ENCODE data around the gene FBXL16. TPM values are rescaled to one million over a fixed set of nuclear protein-coding genes. Genes with fewer than 3 reads are reported as not detected.

The FBXL16 gene
- polyA plus RNA-seq, 1 experiment, result 0.11 TPM

GRCh38 chr16:728890-729744 lies 23.5 kb upstream of the FBXL16 start:
- H3K27ac ChIP-seq (ENCODE audit: low read depth, low read length), result no peak overlapping the region
- no peaks in the 10 kb centered on the region for H3K27me3 ChIP-seq (ENCODE audit: control insufficient read depth, insufficient read depth, low read length)
- no peaks in the 10 kb centered on the region; the same call in 1 of the 2 replicates for H3K9me3 ChIP-seq (ENCODE audit: control insufficient read depth, insufficient read depth, low read length)
- peak overlapping the region; percentile 73 for H3K4me3 ChIP-seq (ENCODE audit: low read depth, low read length)
- ChIA-PET POLR2A (interaction anchor here (1.8 kb wide), 1 partner anchor 9 kb away, joined by 5 read pairs; the partner anchor contains the start of gene ANTKMT), CTCF (interaction anchor here (1.5 kb wide), 1 partner anchor 12 kb away, joined by 4 read pairs; the partner anchor contains the start of gene CIAO3)
- TF ChIP-seq CTCF (IDR thresholded peaks at IDR 0.05; ENCODE audit: low read depth, low read length), result no peak
- no peak for DNase-seq (ENCODE audit: low read depth, low spot score)

- ChIA-PET CTCF (interaction anchor here (1.0 to 1.5 kb wide), 2 partner anchors 13 to 16 kb away, joined by 4 to 5 read pairs; partner anchors contain the start of gene CIAO3), POLR2A (interaction anchor here (0.6 to 0.8 kb wide), 2 partner anchors 44 to 74 kb away, joined by 3 read pairs; partner anchors contain the start of gene JMJD8)
- H3K4me3 ChIP-seq (ENCODE audit: low read depth, low read length), result peak overlapping the region; percentile 73
- no peak for TF ChIP-seq CTCF (IDR thresholded peaks at IDR 0.05; ENCODE audit: low read depth, low read length)
- H3K27ac ChIP-seq (ENCODE audit: low read depth, low read length), result no peak overlapping the region
- DNase-seq (ENCODE audit: low read depth, low spot score), result no peak
- no peaks in the 10 kb centered on the region for H3K27me3 ChIP-seq (ENCODE audit: control insufficient read depth, insufficient read depth, low read length)
- H3K9me3 ChIP-seq (ENCODE audit: control insufficient read depth, insufficient read depth, low read length), result no peaks in the 10 kb centered on the region; the same call in 1 of the 2 replicates
These were observed 22.7 kb upstream of the FBXL16 start for GRCh38 chr16:728131-728889.

GRCh38 chr16:727291-727977 lies 21.8 kb upstream of the FBXL16 start:
- H3K27ac ChIP-seq (ENCODE audit: low read depth, low read length), result no peak overlapping the region
- no peaks in the 10 kb centered on the region; the same call in 1 of the 2 replicates for H3K9me3 ChIP-seq (ENCODE audit: control insufficient read depth, insufficient read depth, low read length)
- peak overlapping the region; percentile 73 for H3K4me3 ChIP-seq (ENCODE audit: low read depth, low read length)
- ChIA-PET POLR2A (interaction anchor here (0.6 kb wide), 1 partner anchor 75 kb away, joined by 3 read pairs; no protein-coding TSS in a partner anchor), CTCF (interaction anchor here (1.0 kb wide), 1 partner anchor 15 kb away, joined by 5 read pairs; no protein-coding TSS in a partner anchor)
- no peak for TF ChIP-seq CTCF (IDR thresholded peaks at IDR 0.05; ENCODE audit: low read depth, low read length)
- DNase-seq (ENCODE audit: low read depth, low spot score), result no peak
- H3K27me3 ChIP-seq (ENCODE audit: control insufficient read depth, insufficient read depth, low read length), result no peaks in the 10 kb centered on the region

- ChIA-PET POLR2A (interaction anchor here (0.5 to 1.4 kb wide), 2 partner anchors 14 to 361 kb away, joined by 3 to 6 read pairs; no protein-coding TSS in a partner anchor), CTCF (no interaction called here)
- H3K27ac ChIP-seq (ENCODE audit: low read depth, low read length), result peak within 1 kb of the TSS; percentile 39
- no peak for DNase-seq (ENCODE audit: low read depth, low spot score)
- TF ChIP-seq CTCF (IDR thresholded peaks at IDR 0.05; ENCODE audit: low read depth, low read length), result no peak
- H3K9me3 ChIP-seq (ENCODE audit: control insufficient read depth, insufficient read depth, low read length), result no peaks in the 10 kb centered on the region; the same call in 1 of the 2 replicates
- H3K27me3 ChIP-seq (ENCODE audit: control insufficient read depth, insufficient read depth, low read length), result no peaks in the 10 kb centered on the region
- peak within 1 kb of the TSS; percentile 73 for H3K4me3 ChIP-seq (ENCODE audit: low read depth, low read length)
These were observed 21.1 kb upstream of the FBXL16 start, which contains the start of the genes CCDC78 and HAGHL for GRCh38 chr16:726438-727290. TSS of gene CCDC78 (minus strand) at chr16:726443. CDS start at chr16:726367, 76 bp downstream. TSS of gene HAGHL (plus strand) at chr16:727106. CDS start at chr16:727510, 404 bp downstream.
